HG02798 (cell line): Measurements from ENCODE around the gene ITSN1.

Experiments
- ATAC-seq: cut with Tn5 transposase; IDR thresholded peaks from one replicate; pipeline ENCODE4 v1.9.1; 2021; ENCODE audit warnings: mild to moderate bottlenecking; ENCODE audit not compliant: unreplicated experiment, poor library complexity

Gene ITSN1

GRCh38 chr21:33943293-33943692 is 301.0 kb downstream of the ITSN1 start:
- ATAC-seq = no peak

GRCh38 chr21:33944185-33944763 is 302.0 kb downstream of the ITSN1 start:
- ATAC-seq = no peak

GRCh38 chr21:33945652-33946270 is 303.5 kb downstream of the ITSN1 start:
- ATAC-seq = no peak

GRCh38 chr21:33947451-33948095 is 305.3 kb downstream of the ITSN1 start:
- peak; percentile 64 for ATAC-seq

DNA sequence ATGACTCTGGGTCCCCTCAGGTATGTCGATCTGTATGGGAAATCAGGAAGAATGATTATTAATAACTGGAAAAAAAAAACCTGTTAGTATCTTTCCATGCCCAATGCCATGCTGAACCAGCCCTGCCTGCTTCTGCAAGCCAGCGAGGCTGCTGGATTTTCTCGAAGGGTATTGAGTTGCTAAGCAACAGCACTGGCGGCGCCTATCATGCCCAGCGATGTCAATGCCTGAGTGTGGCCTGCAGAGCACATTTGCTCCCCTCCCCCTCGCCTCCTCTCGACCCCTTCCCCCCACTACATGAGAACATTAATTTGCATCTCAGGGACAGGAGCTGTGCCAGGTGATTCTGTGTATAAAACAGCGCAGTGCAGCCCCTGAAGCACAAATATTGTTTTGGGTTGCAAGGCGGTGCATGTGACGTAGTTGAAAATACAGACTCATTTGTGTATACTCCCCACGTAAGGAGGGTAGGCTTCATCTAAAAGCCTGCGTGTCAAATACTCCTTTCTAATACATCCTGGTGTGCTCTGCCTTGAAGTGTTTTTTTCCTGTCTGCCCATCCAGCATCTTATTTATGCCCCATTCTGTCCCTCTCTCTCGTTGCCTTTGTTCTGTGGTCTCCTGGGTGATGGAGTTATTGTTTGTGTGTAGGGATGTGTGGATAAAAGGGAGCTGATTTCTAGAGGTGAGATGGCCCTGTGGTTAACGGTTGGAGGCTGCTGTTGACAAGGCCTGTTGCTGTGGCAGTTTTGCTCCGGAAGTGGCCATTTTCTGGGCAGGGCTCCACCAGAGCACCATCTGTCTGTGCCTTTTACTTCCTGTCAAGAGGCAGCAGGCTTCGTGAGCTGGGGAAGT is 306.0 kb downstream of the ITSN1 start:
- ATAC-seq = peak; percentile 57

DNA sequence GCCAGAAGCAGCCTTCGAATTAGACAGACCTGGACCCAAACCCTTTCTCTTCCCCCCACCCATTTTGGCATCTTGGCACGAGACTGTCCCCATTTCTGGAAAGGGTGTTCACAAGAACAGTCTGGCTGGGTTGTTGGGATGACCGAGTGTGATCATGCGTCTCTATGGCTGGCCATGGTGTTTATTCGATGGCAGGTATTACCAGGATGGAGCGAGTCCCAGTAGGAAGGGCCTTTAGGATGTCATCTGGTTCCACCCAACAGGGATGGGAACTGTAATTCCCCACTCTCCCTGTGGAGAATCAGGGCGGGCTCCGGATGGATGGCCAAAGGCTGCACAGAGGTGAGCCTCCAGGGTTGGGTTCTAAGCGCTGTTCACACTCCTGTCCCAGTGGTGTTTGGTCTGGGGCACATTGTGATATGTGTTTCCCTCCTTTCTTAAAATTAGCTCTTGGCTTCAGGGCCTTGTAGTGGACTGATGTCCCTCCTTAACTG is 306.7 kb downstream of the ITSN1 start:
- ATAC-seq = no peak
